ENCODE measurements around the gene SLC9A3. TPM values are rescaled to one million over a fixed set of nuclear protein-coding genes. Genes with fewer than 3 reads are reported as not detected.

The SLC9A3 gene
- 1.8 TPM for total RNA-seq

GRCh38 chr5:524234-524972 is at the start of gene SLC9A3:
Gene SLC9A3, minus strand, starts transcription at chr5:524449.
- Histone ChIP-seq H3K9me3 (ENCODE audit: low read depth, low read length) (no peaks in the 10 kb centered on the region), H3K4me1 (ENCODE audit: insufficient read depth, low read length) (peaks cover 19% of the 10 kb centered on the region), H3K27me3 (ENCODE audit: insufficient read depth, low read length) (peaks cover 50% of the 10 kb centered on the region), H3K4me3 (ENCODE audit: low read length) (no peak within 1 kb of the TSS)

DNA sequence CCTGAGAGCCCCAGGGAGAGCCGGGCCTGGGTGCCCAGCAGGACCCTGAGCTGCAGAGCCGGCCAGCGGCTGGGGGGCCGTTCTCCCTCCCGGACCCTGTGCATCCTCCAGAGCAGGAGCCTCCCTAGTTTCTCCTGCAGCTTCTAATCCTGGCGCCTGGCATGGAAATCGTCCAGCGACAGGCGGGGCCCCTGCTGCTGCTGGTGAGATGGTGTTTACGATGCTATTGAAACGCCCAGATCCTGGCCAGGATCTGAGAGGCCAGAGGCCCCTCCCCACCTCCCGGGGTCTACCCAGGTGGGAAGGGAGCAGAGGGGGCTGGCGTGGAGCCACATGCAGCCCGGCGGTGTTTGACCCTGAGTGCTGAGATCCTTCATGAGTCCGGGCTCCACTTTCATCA is 49.7 kb upstream of the SLC9A3 start:
- Histone ChIP-seq H3K4me1 (ENCODE audit: insufficient read depth, low read length) (no peaks in the 10 kb centered on the region), H3K4me3 (ENCODE audit: low read length) (no peak overlapping the region), H3K9me3 (ENCODE audit: low read depth, low read length) (peaks cover 6% of the 10 kb centered on the region), H3K27me3 (ENCODE audit: insufficient read depth, low read length) (peaks cover 5% of the 10 kb centered on the region)

DNA sequence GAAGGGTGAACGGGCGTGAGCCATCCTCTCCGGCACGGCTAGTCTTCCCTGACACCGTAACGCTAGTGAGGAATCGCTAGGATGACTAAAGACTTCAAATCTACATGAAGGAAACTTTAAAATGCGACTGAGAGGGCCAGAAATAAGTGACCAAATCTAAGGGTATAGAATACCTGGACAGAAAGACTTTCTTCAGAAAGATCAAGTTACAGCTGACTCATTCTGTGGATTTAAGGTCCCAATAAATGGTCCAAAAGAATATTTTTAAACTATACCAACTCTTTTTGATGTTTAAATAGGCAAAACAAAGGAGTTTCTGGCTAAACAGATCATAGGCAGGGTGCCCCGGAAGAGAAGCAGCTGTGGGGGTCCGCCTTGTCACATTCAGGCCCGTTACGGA is 49.0 kb upstream of the SLC9A3 start:
- Histone ChIP-seq H3K27me3 (ENCODE audit: insufficient read depth, low read length) (no peaks in the 10 kb centered on the region), H3K4me1 (ENCODE audit: insufficient read depth, low read length) (no peaks in the 10 kb centered on the region), H3K4me3 (ENCODE audit: low read length) (no peak overlapping the region), H3K9me3 (ENCODE audit: low read depth, low read length) (peaks cover 6% of the 10 kb centered on the region)

DNA sequence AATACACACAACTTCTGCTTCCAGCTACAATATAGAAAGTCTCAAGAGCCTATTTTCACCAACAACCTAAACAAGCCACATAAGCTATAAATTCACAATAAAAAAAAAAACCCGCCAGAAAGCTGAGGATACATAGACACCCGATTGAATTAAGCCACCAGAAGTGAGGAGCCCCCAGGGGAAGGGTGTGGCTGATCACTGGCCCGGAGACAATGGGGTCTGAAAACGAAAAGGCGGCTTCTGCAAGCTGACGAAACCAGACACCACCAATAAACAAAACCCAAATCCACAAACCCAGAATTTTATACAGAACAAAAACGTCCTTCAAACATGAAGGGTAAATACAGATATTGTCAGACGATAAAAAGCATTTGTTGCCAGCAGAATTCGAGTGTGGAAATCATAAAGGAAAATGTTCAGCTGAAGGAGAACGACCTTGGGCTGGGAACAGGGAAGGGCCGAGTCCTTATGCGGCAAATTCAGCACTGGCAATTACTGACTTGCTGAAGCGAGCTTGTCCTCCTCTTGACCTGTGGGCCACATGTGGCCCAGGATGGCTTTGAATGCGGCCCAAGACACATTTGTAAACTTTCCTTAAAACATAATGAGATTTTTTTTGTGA is 48.3 kb upstream of the SLC9A3 start:
- H3K27me3 ChIP-seq (ENCODE audit: insufficient read depth, low read length) = no peaks in the 10 kb centered on the region
- no peaks in the 10 kb centered on the region for H3K4me1 ChIP-seq (ENCODE audit: insufficient read depth, low read length)
- no peak overlapping the region for H3K4me3 ChIP-seq (ENCODE audit: low read length)
- H3K9me3 ChIP-seq (ENCODE audit: low read depth, low read length) = peaks cover 6% of the 10 kb centered on the region

- Histone ChIP-seq H3K27me3 (ENCODE audit: insufficient read depth, low read length) (peaks cover under 1% of the 10 kb centered on the region), H3K4me3 (ENCODE audit: low read length) (no peak overlapping the region), H3K9me3 (ENCODE audit: low read depth, low read length) (peaks cover 6% of the 10 kb centered on the region)
Measured at GRCh38 chr5:571791-572190, 47.5 kb upstream of the SLC9A3 start.

DNA sequence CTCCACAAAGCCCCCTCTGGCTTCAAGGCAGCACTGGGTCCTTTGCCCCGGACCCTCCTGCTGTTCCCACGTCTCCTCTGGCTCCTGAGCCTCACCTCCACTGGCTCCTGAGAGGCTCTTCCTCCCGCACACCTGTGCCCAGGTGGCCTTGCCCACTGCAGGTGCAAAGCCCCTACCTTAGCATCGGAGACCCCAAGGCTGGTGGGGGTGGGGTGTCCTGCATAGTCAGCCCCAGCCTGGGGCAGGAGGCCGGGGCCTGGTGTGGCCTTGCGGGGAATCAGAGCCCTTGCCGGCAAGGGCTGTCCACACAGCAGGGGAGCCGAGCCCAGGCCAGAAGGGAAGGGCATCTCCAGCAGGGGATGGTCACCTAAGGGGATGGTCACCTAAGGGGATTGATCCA is 46.6 kb upstream of the SLC9A3 start:
- Histone ChIP-seq H3K4me3 (ENCODE audit: low read length) (no peak overlapping the region), H3K27me3 (ENCODE audit: insufficient read depth, low read length) (peaks cover 9% of the 10 kb centered on the region), H3K9me3 (ENCODE audit: low read depth, low read length) (peaks cover 2% of the 10 kb centered on the region), H3K4me1 (ENCODE audit: insufficient read depth, low read length) (no peaks in the 10 kb centered on the region)

More at GRCh38 chr5:571791-572190, 47.5 kb upstream of the SLC9A3 start:
- no peaks in the 10 kb centered on the region for H3K4me1 ChIP-seq (ENCODE audit: insufficient read depth, low read length)

- H3K4me1 ChIP-seq (ENCODE audit: insufficient read depth, low read length) = no peaks in the 10 kb centered on the region
- no peaks in the 10 kb centered on the region for H3K9me3 ChIP-seq (ENCODE audit: low read depth, low read length)
- H3K27me3 ChIP-seq (ENCODE audit: insufficient read depth, low read length) = peaks cover 9% of the 10 kb centered on the region
- no peak overlapping the region for H3K4me3 ChIP-seq (ENCODE audit: low read length)
Measured at GRCh38 chr5:570446-570845, 46.2 kb upstream of the SLC9A3 start.

DNA sequence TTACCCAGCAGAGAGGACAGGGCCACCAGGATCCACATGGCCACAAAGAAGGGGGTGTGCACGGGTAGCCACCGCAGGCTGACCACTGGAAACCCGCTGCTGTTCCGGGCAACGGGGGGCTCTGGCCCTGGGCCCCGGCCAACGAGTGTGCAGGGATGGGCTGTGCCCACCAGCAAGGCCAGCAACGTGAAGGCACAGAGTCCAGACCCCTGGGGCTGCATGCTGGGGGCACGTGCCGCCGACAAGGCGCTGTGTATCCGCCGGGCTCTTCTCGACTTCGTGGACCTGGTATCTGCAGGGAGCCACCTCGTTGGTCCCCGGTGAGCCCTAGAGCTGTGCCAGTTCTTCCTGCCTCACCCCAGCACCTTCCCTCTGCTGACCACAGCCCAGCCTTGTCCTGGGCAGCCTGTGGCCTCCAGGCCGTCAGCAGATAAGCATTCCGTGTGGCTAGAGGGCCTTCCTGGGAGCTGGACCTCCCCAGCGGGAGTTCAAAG is 45.7 kb upstream of the SLC9A3 start:
- no peaks in the 10 kb centered on the region for H3K4me1 ChIP-seq (ENCODE audit: insufficient read depth, low read length)
- H3K4me3 ChIP-seq (ENCODE audit: low read length) = no peak overlapping the region
- no peaks in the 10 kb centered on the region for H3K9me3 ChIP-seq (ENCODE audit: low read depth, low read length)
- H3K27me3 ChIP-seq (ENCODE audit: insufficient read depth, low read length) = peaks cover 9% of the 10 kb centered on the region

GRCh38 chr5:569358-569867 is 45.2 kb upstream of the SLC9A3 start:
- no peaks in the 10 kb centered on the region for H3K4me1 ChIP-seq (ENCODE audit: insufficient read depth, low read length)
- H3K9me3 ChIP-seq (ENCODE audit: low read depth, low read length) = no peaks in the 10 kb centered on the region
- no peak overlapping the region for H3K4me3 ChIP-seq (ENCODE audit: low read length)
- peaks cover 9% of the 10 kb centered on the region for H3K27me3 ChIP-seq (ENCODE audit: insufficient read depth, low read length)

- H3K4me1 ChIP-seq (ENCODE audit: insufficient read depth, low read length) = no peaks in the 10 kb centered on the region
- peaks cover 9% of the 10 kb centered on the region for H3K27me3 ChIP-seq (ENCODE audit: insufficient read depth, low read length)
- no peaks in the 10 kb centered on the region for H3K9me3 ChIP-seq (ENCODE audit: low read depth, low read length)
- H3K4me3 ChIP-seq (ENCODE audit: low read length) = no peak overlapping the region
Measured at GRCh38 chr5:568809-569208, 44.6 kb upstream of the SLC9A3 start.

- Histone ChIP-seq H3K4me1 (ENCODE audit: insufficient read depth, low read length) (no peaks in the 10 kb centered on the region), H3K27me3 (ENCODE audit: insufficient read depth, low read length) (peaks cover 9% of the 10 kb centered on the region), H3K9me3 (ENCODE audit: low read depth, low read length) (no peaks in the 10 kb centered on the region), H3K4me3 (ENCODE audit: low read length) (no peak overlapping the region)
Measured at GRCh38 chr5:568061-568781, 44.0 kb upstream of the SLC9A3 start.

GRCh38 chr5:567664-568060 is 43.4 kb upstream of the SLC9A3 start:
- H3K9me3 ChIP-seq (ENCODE audit: low read depth, low read length) = no peaks in the 10 kb centered on the region
- H3K27me3 ChIP-seq (ENCODE audit: insufficient read depth, low read length) = peaks cover 9% of the 10 kb centered on the region
- H3K4me1 ChIP-seq (ENCODE audit: insufficient read depth, low read length) = no peaks in the 10 kb centered on the region
- H3K4me3 ChIP-seq (ENCODE audit: low read length) = no peak overlapping the region

DNA sequence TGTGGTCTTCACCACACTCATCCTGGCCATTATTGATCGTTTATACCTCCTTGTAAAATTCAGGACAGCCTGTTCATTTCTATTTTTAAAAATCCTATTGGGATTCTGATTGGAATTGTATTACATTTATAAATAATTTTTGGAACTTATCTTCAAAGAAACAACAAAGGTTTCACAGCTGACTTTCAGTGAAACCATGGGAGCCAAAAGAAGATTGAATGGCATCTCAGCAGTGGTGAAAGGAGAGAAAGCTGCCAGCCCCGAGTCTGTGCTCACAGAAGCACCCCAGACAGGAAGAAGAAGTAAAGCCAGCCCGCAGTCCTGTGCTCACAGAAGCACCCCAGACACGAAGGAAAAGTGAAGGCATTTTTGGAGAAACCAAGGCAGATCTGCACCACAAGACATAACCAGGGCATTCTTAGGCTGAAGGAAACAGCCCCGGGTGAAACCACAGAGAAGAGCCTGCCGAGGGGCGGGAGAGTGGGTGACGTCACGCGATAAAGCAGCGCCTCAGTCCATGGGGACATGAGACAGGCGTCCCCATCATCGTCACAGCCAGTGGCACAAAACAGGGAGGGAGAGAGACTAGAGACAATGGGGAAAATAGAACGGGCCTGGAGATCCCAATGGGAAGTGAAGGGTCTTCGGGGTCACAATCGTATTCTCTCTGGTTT is 42.5 kb upstream of the SLC9A3 start:
- Histone ChIP-seq H3K9me3 (ENCODE audit: low read depth, low read length) (no peaks in the 10 kb centered on the region), H3K27me3 (ENCODE audit: insufficient read depth, low read length) (peaks cover 9% of the 10 kb centered on the region), H3K4me3 (ENCODE audit: low read length) (no peak overlapping the region)

DNA sequence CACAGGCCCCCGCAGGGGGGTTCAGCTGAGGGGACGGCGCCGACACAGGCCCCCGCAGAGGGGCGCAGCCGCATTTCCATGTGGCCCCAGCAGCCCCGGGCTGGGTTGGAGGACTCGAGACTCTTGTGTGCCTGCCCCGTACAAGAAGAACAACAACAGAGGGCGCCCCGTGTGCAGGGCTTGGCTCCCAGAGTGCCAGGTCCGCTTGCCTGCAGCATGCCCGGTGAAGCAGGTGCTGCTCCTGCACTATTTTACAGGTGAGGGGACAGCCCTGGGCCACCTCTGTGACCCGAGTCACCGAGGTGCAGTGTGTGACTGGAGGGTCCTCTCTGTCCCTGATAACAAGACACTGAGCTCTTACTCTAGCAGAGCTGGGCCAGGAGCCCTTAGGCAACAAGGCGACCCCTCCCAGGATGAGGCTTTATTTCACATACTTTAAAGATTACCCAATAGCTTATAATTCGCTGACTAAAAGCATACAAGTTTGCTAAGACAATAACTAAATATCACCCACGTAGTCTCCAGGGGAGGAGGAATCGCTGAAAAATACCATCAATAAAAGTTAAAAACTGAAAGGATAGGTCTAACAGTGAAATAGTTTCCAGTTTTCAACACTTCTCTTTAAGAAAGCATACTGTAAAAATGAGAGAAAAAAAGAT is 41.7 kb upstream of the SLC9A3 start:
- Histone ChIP-seq H3K27me3 (ENCODE audit: insufficient read depth, low read length) (peaks cover 9% of the 10 kb centered on the region), H3K4me3 (ENCODE audit: low read length) (no peak overlapping the region), H3K9me3 (ENCODE audit: low read depth, low read length) (no peaks in the 10 kb centered on the region), H3K4me1 (ENCODE audit: insufficient read depth, low read length) (no peaks in the 10 kb centered on the region)

More for the DNA sequence above, 42.5 kb upstream of the SLC9A3 start:
- H3K4me1 ChIP-seq (ENCODE audit: insufficient read depth, low read length) = no peaks in the 10 kb centered on the region

Data from mononuclear cell (primary cell).